Thoracic aorta endothelial cell (primary cell): ENCODE data around the gene MRPS25. TPM values are rescaled to one million over a fixed set of nuclear protein-coding genes. Genes with fewer than 3 reads are reported as not detected.

Experiments
- total RNA-seq: library from RNA; depleted of rRNA; stranded (reverse); fragments of >200 nt; gene quantifications from 2 replicates; pipeline ENCODE4 v1.2.3, GENCODE V29; 2012

MRPS25 gene
- total RNA-seq = 21.9 and 26.7 TPM in 2 replicates

DNA sequence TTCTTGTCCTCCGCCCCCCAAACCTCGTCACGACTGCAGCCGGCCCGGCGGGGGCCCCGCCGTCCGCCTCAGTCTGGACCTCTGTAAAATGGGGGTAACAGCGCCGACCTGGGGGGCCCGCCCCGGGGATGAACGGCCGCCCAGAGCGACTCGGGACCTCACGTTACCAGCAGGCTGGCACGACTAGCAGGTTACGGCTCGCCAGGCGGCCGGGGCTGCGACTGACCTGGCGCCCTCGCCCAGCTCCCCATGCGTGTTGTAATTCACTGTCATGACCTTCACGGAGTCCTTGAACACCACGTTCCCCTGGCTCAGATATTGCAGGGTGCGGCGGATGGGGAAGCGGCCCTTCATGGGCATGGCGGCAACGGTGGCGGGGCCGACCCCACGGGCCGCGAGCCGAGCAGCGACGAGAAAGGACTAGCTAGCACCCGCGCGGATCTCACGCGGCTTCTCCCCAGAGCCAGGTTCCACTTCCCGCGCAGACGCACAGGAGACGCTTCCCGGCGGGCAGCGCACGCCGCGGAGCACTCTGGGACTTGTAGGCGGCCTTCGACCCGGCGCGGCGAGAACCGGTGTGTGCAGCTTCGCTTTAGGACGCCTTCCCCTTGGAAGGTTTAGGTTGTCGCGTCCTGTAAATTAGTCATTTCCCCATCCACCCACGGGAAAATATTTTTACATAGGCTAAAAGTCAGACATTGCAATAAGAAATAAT is at the start of gene MRPS25:
Gene MRPS25, minus strand, starts transcription at position 481 of the 715 bp plus-strand sequence. Its CDS starts 121 bp downstream, at position 360.

DNA sequence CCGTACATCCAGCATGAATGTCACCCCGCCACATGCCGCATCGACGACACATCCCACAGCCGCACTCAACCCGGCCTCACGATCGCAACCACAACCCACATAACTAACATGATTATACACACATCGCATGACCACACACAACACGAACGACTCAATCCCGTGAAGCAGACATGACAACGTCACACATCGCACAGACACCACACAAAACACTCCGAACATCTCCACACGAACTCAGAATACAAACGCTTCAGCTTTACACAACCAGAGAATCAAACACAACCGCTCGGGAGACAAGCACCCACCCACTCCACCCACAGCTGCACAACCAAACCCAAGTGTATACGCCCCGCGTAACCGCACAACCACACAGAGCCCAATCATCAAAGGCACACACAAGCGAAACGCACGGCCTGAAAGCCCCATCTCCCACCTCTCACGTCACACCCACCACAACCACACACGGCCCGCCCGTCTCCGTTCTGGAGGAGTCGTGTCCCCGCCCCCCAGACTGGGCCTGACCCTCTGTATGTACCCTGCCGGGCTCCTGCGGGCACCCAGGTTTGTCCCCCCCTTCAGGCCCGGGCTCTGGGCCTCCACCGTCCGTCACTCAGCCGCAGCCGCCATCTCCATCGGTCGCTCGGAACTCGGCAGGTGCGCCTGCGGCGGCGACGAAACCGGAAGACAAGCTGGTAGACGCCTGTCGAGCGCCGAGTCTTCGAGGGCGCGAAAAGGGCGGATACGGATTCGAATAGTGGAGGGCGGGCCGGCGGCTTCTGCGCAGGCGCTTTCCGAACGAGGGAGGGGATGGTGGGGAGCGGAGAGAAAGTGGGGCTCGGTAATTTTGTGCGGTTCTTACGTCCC is 33.6 kb upstream of the MRPS25 start, which contains the start of gene RBSN:
Gene RBSN, minus strand, starts transcription at position 646 of the 861 bp plus-strand sequence. CDS start 3,028 bp downstream, outside the sequence.

Other genes with a start within 250 kb of the MRPS25 start
- gene FGD5, start 246.4 kb downstream of the MRPS25 start, total RNA-seq = 104 and 107 TPM in 2 replicates
- gene NR2C2, start 117.7 kb downstream of the MRPS25 start, total RNA-seq = 45.6 and 50.5 TPM in 2 replicates
- 24.5 and 26.1 TPM in 2 replicates for gene RBSN, start 33.8 kb upstream of the MRPS25 start, total RNA-seq
- gene CAPN7, start 140.9 kb upstream of the MRPS25 start, total RNA-seq = 41.2 and 52.9 TPM in 2 replicates